Prostate gland (tissue), 2 donors: Measurements from ENCODE around the gene ZMYND11.

ENCODE experiments used
- CTCF ChIP-seq, 4 experiments: fragments of 200-600 bp in 2 of 4; fragments of 450-650 bp in 2 of 4; sonication (generic) in 2 of 4; IDR thresholded peaks; 1 replicate in 3 of 4; 2 replicates in 1 of 4; pipeline ENCODE4 v1.5.1; 2016 to 2019; ENCODE audit warnings: antibody characterized with exemption in 4 of 4, mild to moderate bottlenecking in 2 of 4, moderate library complexity in 2 of 4
- POLR2A ChIP-seq: fragments of 450-650 bp; IDR thresholded peaks from one replicate; pipeline ENCODE4 v1.6.1; 2016; ENCODE audit warnings: antibody characterized with exemption, mild to moderate bottlenecking

- TF ChIP-seq POLR2A: no peak
- TF ChIP-seq CTCF (IDR thresholded peaks at IDR 0.05): no peak
These were observed 116.8 kb downstream of the ZMYND11 start for GRCh38 chr10:251982-252582.
